K562 (cell line): ENCODE data around the gene B4GALT1. TPM values are rescaled to one million over a fixed set of nuclear protein-coding genes. Genes with fewer than 3 reads are reported as not detected.

Source experiments
- ATAC-seq: fragments of 200-7000 bp; cut with Tn5 transposase; 3 replicates; pipeline ENCODE4 v1.9.1; 2020; ENCODE audit warnings: moderate library complexity
- BruUV-seq: library from RNA; stranded (reverse); fragments of 400-500 nt; replicated peaks from 2 replicates; lab custom pipeline; 2021; lab: Mats Ljungman, UMichigan
- CTCF ChIA-PET: fragments of 300-600 bp; formaldehyde crosslinking; extraction: SDS; loops from one replicate; lab custom pipeline; 2021; ENCODE audit warnings: low intra/inter-chr PET ratio; lab: Yijun Ruan, JAX
- POLR2A ChIA-PET: fragments of 300-600, 350-650 bp; sonication (Branson Sonifier 250); formaldehyde crosslinking; extraction: SDS; loops from one replicate; lab custom pipeline; 2021; ENCODE audit warnings: antibody characterized with exemption, inconsistent platforms; lab: Yijun Ruan, JAX
- DNase-seq, 4 experiments: peaks; one replicate each; pipeline versions ENCODE4 v3.0.0 to v3.0.0-alpha.2; 2011 to 2018; ENCODE audit warnings: low spot score in 3 of 4, mixed read lengths in 3 of 4; ENCODE audit errors: extremely low read depth in 1 of 4
- FAIRE-seq: peaks from 2 replicates; lab custom pipeline; 2011; peaks lifted over from hg19 to GRCh38; lab: Jason Lieb, UNC
- H2AFZ ChIP-seq: 2 replicates; pipeline ENCODE4 v1.6.0; 2011; ENCODE audit warnings: low read depth, low read length, control low read depth, inconsistent platforms
- H3K27ac ChIP-seq: fragments of 200-600 bp; 3 replicates; pipeline ENCODE4 v1.8.0; 2011; ENCODE audit warnings: low read depth, mild to moderate bottlenecking, control low read depth, inconsistent platforms, low read length, moderate library complexity, mixed read lengths; ENCODE audit errors: extremely low read depth
- H3K27me3 ChIP-seq, 2 experiments: fragments of 300-600 bp in 1 of 2; 2 replicates in 1 of 2; 3 replicates in 1 of 2; pipeline versions ENCODE4 v1.6.0 to v1.8.0; 2011; ENCODE audit warnings: inconsistent platforms in 2 of 2, low read length in 2 of 2, mild to moderate bottlenecking in 1 of 2, mixed read lengths in 1 of 2, moderate library complexity in 1 of 2; ENCODE audit not compliant: control insufficient read depth in 2 of 2, insufficient read depth in 2 of 2
- H3K36me3 ChIP-seq: fragments of 300-600 bp; 3 replicates; pipeline ENCODE4 v1.8.0; 2011; ENCODE audit warnings: mild to moderate bottlenecking, low read length, inconsistent platforms; ENCODE audit not compliant: control insufficient read depth, insufficient read depth
- H3K4me1 ChIP-seq, 2 experiments: fragments of 200-600 bp in 1 of 2; replicated peaks in 1 of 2; 2 replicates in 1 of 2; 3 replicates in 1 of 2; pipeline versions ENCODE4 v1.5.1 to v1.8.0; 2011; ENCODE audit warnings: inconsistent platforms in 2 of 2, low read length in 2 of 2, mild to moderate bottlenecking in 1 of 2, mixed read lengths in 1 of 2, moderate library complexity in 1 of 2; ENCODE audit not compliant: control insufficient read depth in 2 of 2, insufficient read depth in 2 of 2
- H3K4me2 ChIP-seq: 2 replicates; pipeline ENCODE4 v1.6.1; 2011; ENCODE audit warnings: low read length, control low read depth, inconsistent platforms, mixed read lengths; ENCODE audit not compliant: insufficient read depth
- H3K4me3 ChIP-seq: fragments of 200-600 bp; sonication (generic), shearing (Covaris generic); 2 replicates; pipeline ENCODE4 v1.5.1; 2016; ENCODE audit warnings: control low read depth, inconsistent platforms
- H3K79me2 ChIP-seq: fragments of 200-600 bp; 3 replicates; pipeline ENCODE4 v1.8.0; 2011; ENCODE audit warnings: low read length, inconsistent platforms; ENCODE audit not compliant: control insufficient read depth, insufficient read depth
- H3K9ac ChIP-seq, 2 experiments: 2 replicates each; pipeline versions ENCODE4 v1.6.0 to v1.6.1; 2011; ENCODE audit warnings: low read depth in 2 of 2, low read length in 2 of 2, control low read depth in 1 of 2, inconsistent platforms in 1 of 2, mild to moderate bottlenecking in 1 of 2, mixed read lengths in 1 of 2; ENCODE audit not compliant: insufficient read depth in 1 of 2
- H3K9me1 ChIP-seq: one replicate; pipeline ENCODE4 v1.6.0; 2011; ENCODE audit warnings: inconsistent platforms, mild to moderate bottlenecking, low read length, moderate library complexity; ENCODE audit not compliant: control insufficient read depth, insufficient read depth
- H3K9me3 ChIP-seq: replicated peaks from 2 replicates; pipeline ENCODE4 v1.5.1; 2011; ENCODE audit warnings: low read depth, low read length, inconsistent platforms; ENCODE audit not compliant: control insufficient read depth, insufficient read depth
- H4K20me1 ChIP-seq: replicated peaks from 2 replicates; pipeline ENCODE4 v1.6.1; 2011; ENCODE audit warnings: low read length, inconsistent platforms, mixed read lengths; ENCODE audit not compliant: control insufficient read depth, insufficient read depth
- SPI1 ChIP-seq: IDR thresholded peaks from 2 replicates; pipeline ENCODE4 v1.6.1; 2011; ENCODE audit warnings: low read depth, low read length, control low read depth, borderline replicate concordance
- ZBTB11 ChIP-seq, 3 experiments: fragments of 200-800 bp in 1 of 3; fragments of 250-450 bp in 1 of 3; fragments of 450-650 bp in 1 of 3; sonication (Bioruptor Pico) in 1 of 3; sonication (Bioruptor generic) in 1 of 3; formaldehyde crosslinking in 1 of 3; IDR thresholded peaks; 2 replicates each; pipeline versions ENCODE4 v1.6.1 to v1.8.0; 2016 to 2022; ENCODE audit warnings: mild to moderate bottlenecking in 2 of 3, missing genetic modification characterization in 2 of 3, missing compliant biosample characterization in 1 of 3, moderate library complexity in 1 of 3
- ZFPM2 ChIP-seq: fragments of 250-450 bp; sonication (Bioruptor Pico); IDR thresholded peaks from 2 replicates; pipeline ENCODE4 v1.5.1; 2022; ENCODE audit warnings: mild to moderate bottlenecking
- ZNF668 ChIP-seq: fragments of 250-450 bp; sonication (Bioruptor Pico); IDR thresholded peaks from 2 replicates; pipeline ENCODE4 v1.8.0; 2022; ENCODE audit warnings: mild to moderate bottlenecking, inconsistent platforms
- WGBS: fragments of 100-300 bp; shearing (Covaris generic); methylation state at CpG from one replicate; pipeline ENCODE4 v1.1.6; 2016; ENCODE audit warnings: low coverage, mixed read lengths; ENCODE audit not compliant: insufficient coverage; ENCODE audit errors: missing lambda C conversion rate; 5-methylcytosine and 5-hydroxymethylcytosine counted together
- in situ Hi-C: fragments of 300-500 bp; cut with MboI; formaldehyde crosslinking; loops from 4 replicates; pipeline ENCODE4 v1.15.0; 2018; ENCODE audit warnings: inconsistent platforms, mixed read lengths
- intact Hi-C: fragments of 100-400 bp; cut with micrococcal nuclease; formaldehyde crosslinking; loops from 2 replicates; pipeline ENCODE4 v1.14.2; 2022
- polyA plus RNA-seq, 8 experiments: library from polyadenylated mRNA; depleted of rRNA in 4 of 8; stranded (reverse) in 5 of 8; unstranded in 3 of 8; fragments of >200 nt; fragmentation: Nextera tagmentation in 2 of 8; fragmentation: Illumina TruSeq in 1 of 8; extraction: Ambion mirVana in 2 of 8; extraction: Trizol in 1 of 8; gene quantifications; 2 replicates each; pipeline versions ENCODE4 v1.2.1 to v1.2.3, GENCODE V29; 2011 to 2014; ENCODE audit warnings: inconsistent platforms in 1 of 8, missing spikeins in 1 of 8
- total RNA-seq, 7 experiments: library from RNA; depleted of rRNA in 6 of 7; stranded (reverse); fragments of >200 nt in 6 of 7; fragmentation: Illumina TruSeq in 2 of 7; extraction: Trizol in 2 of 7; gene quantifications; 2 replicates each; pipeline versions ENCODE4 v1.2.1 to v1.2.3, GENCODE V29; 2011 to 2021; ENCODE audit warnings: low replicate concordance in 1 of 7
- TF ChIP-seq, protein P1 (sequence below): IDR thresholded peaks from 2 replicates; pipeline ENCODE4 v1.6.1; 2011; ENCODE audit not compliant: insufficient read length; ENCODE audit errors: extremely low read depth
- TF ChIP-seq, protein P2 (sequence below): fragments of 450-650 bp; IDR thresholded peaks from 2 replicates; pipeline ENCODE4 v1.6.1; 2016; ENCODE audit warnings: antibody characterized with exemption

B4GALT1 gene
- total and polyA plus RNA-seq, 9 of the 15 experiments (the other 6 are each of a cell fraction or from before 2014, with no cell fraction given), result 4.1 to 26.8 (median 7.1) TPM

- FAIRE-seq (no peak), DNase-seq (no peak)
- intact Hi-C loops, result no loop called here
- no peaks in the 10 kb centered on the region for H3K79me2 ChIP-seq
- peak overlapping the region in 1 of 2 experiments; percentile 64; a peak in 1 of 4 replicates for H3K9ac ChIP-seq
- H3K4me3 ChIP-seq, result no peak overlapping the region
- no peaks in the 10 kb centered on the region for H3K9me3 ChIP-seq
- H3K27ac ChIP-seq, result no peak overlapping the region
- no TSS peak for BruUV-seq
- TF ChIP-seq ZFPM2 (no peak), SPI1 (peak; percentile 20; the same call in 1 of the 2 replicates)
- TF ChIP-seq, all 486 proteins: peak for 1
- POLR2A ChIA-PET, result interaction anchor here (0.6 to 0.8 kb wide), 4 partner anchors 63 to 348 kb away, joined by 3 read pairs; no protein-coding TSS in a partner anchor
- no peak for ATAC-seq
- Histone ChIP-seq H4K20me1 (no peaks in the 10 kb centered on the region), H3K4me1 (no peaks in the 10 kb centered on the region; a peak in 2 of 5 replicates), H3K36me3 (no peaks in the 10 kb centered on the region), H2AFZ (0 out of 2 replicates have a peak overlapping the region, but pooled peaks have one; percentile 14), H3K4me2 (no peak overlapping the region), H3K27me3 (no peaks in the 10 kb centered on the region), H3K9me1 (no peaks in the 10 kb centered on the region)
- 22% methylated on average over 8 of the region's 8 CpGs for WGBS
- CTCF ChIA-PET, result interaction anchor here (5.1 kb wide), 1 partner anchor 142 kb away, joined by 42 read pairs; no protein-coding TSS in a partner anchor
- in situ Hi-C loops, result loop anchor here (5.0 kb wide), 1 partner anchor 145 kb away; no protein-coding TSS in a partner anchor
Observed at GRCh38 chr9:33082538-33083326, 84.4 kb downstream of the B4GALT1 start.

GRCh38 chr9:33082128-33082527 lies 85.0 kb downstream of the B4GALT1 start:
- H3K4me1 ChIP-seq, result peaks cover 0 to 4% of the 10 kb centered on the region in 2 experiments; a peak in 3 of 5 replicates
- ChIA-PET CTCF (interaction anchor here (0.6 to 5.1 kb wide), 2 partner anchors 129 to 143 kb away, joined by 3 to 42 read pairs; no protein-coding TSS in a partner anchor), POLR2A (interaction anchor here (0.6 to 0.8 kb wide), 4 partner anchors 62 to 348 kb away, joined by 3 read pairs; no protein-coding TSS in a partner anchor)
- H3K9me3 ChIP-seq, result no peaks in the 10 kb centered on the region
- no peak overlapping the region for H3K27ac ChIP-seq
- DNase-seq (no peak), ATAC-seq (no peak), FAIRE-seq (no peak)
- no peak overlapping the region for H3K9ac ChIP-seq
- no TSS peak for BruUV-seq
- no peak overlapping the region for H3K4me3 ChIP-seq
- in situ Hi-C loops (loop anchor here (5.0 kb wide), 1 partner anchor 145 kb away; no protein-coding TSS in a partner anchor), intact Hi-C loops (no loop called here)
- no peaks in the 10 kb centered on the region for H4K20me1 ChIP-seq
- no peaks in the 10 kb centered on the region for H3K36me3 ChIP-seq
- H2AFZ ChIP-seq, result 0 out of 2 replicates have a peak overlapping the region, but pooled peaks have one; percentile 14
- WGBS, result 87% methylated on average over 3 of the region's 5 CpGs
- no peaks in the 10 kb centered on the region for H3K9me1 ChIP-seq
- no peaks in the 10 kb centered on the region for H3K27me3 ChIP-seq
- no peaks in the 10 kb centered on the region for H3K79me2 ChIP-seq
- no peak overlapping the region for H3K4me2 ChIP-seq
- TF ChIP-seq, protein P1, sequence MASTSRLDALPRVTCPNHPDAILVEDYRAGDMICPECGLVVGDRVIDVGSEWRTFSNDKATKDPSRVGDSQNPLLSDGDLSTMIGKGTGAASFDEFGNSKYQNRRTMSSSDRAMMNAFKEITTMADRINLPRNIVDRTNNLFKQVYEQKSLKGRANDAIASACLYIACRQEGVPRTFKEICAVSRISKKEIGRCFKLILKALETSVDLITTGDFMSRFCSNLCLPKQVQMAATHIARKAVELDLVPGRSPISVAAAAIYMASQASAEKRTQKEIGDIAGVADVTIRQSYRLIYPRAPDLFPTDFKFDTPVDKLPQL, result no peak
- TF ChIP-seq ZBTB11 (CRISPR knock-in tag; IDR thresholded peaks at IDR 0.05) (no peak), ZNF668 (CRISPR knock-in tag) (no peak)
- TF ChIP-seq, protein P2, sequence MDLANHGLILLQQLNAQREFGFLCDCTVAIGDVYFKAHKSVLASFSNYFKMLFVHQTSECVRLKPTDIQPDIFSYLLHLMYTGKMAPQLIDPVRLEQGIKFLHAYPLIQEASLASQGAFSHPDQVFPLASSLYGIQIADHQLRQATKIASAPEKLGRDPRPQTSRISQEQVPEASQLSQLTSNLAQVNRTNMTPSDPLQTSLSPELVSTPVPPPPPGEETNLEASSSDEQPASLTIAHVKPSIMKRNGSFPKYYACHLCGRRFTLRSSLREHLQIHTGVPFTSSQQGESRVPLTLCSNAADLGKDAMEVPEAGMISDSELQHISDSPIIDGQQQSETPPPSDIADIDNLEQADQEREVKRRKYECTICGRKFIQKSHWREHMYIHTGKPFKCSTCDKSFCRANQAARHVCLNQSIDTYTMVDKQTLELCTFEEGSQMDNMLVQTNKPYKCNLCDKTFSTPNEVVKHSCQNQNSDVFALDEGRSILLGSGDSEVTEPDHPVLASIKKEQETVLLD, result no peak
